MM.1S (cell line): Measurements from ENCODE around the gene FGF23.

Experiments
- CTCF ChIP-seq: fragments of 300-600 bp; sonication (generic); IDR thresholded peaks from 2 replicates; pipeline ENCODE4 v1.5.1; 2016; ENCODE audit warnings: antibody characterized with exemption, low read length, mixed read lengths
- EZH2phosphoT487 ChIP-seq: fragments of 300-600 bp; sonication (generic); IDR thresholded peaks from 2 replicates; pipeline ENCODE4 v1.6.1; 2018; ENCODE audit warnings: antibody characterized with exemption, low read length

- no peak for TF ChIP-seq CTCF
- no peak for TF ChIP-seq EZH2phosphoT487
Measured at GRCh38 chr12:4331842-4332241, 47.7 kb downstream of the FGF23 start.
